ENCODE measurements around the gene TNS3. TPM values are rescaled to one million over a fixed set of nuclear protein-coding genes. Genes with fewer than 3 reads are reported as not detected.

TNS3 gene
- total RNA-seq, 5 donors from 2014 or later (not counting 1 experiment from before 2014, with no cell fraction given): 0.58 to 3.7 (median 2.0) TPM

- no peaks in the 10 kb centered on the region for H3K36me3 ChIP-seq (ENCODE audit: control insufficient read depth in 2 of 2, extremely low read depth in 1 of 2, insufficient read depth in 1 of 2, low read length in 1 of 2)
- H3K4me3 Mint-ChIP-seq: no peak overlapping the region
- H3K4me3 ChIP-seq (ENCODE audit: control insufficient read depth in 1 of 2, extremely low read depth in 1 of 2, low read length in 1 of 2): no peak overlapping the region
- peaks cover 10 to 19% of the 10 kb centered on the region in 2 donors for H3K27me3 Mint-ChIP-seq
- H3K36me3 Mint-ChIP-seq: no peaks in the 10 kb centered on the region
- no peak overlapping the region for H3K27ac Mint-ChIP-seq
- H3K4me1 Mint-ChIP-seq: peaks cover 3 to 11% (median 10%) of the 10 kb centered on the region in 3 donors
- ChIA-PET CTCF (interaction anchor here in 1 of 2 donors (0.6 kb wide), 1 partner anchor 565 kb away, joined by 3 read pairs; no protein-coding TSS in a partner anchor), POLR2A (interaction anchor here in 1 of 2 donors (0.5 kb wide), 1 partner anchor 550 kb away, joined by 4 read pairs; no protein-coding TSS in a partner anchor)
- H3K27ac ChIP-seq (ENCODE audit: low read length): no peak overlapping the region
- H3K4me1 ChIP-seq (ENCODE audit: control insufficient read depth in 1 of 2, extremely low read depth in 1 of 2, insufficient read depth in 2 of 2, low read length in 2 of 2): peaks cover 3 to 5% of the 10 kb centered on the region in 2 experiments
- H3K9me3 Mint-ChIP-seq: peaks cover 0 to 5% (median 0%) of the 10 kb centered on the region in 3 donors
- 67% methylated on average over 1 of the region's 2 CpGs for WGBS (ENCODE audit: insufficient coverage)
- DNase-seq (no peak), ATAC-seq (replicated peaks in 1 of 4) (no peak)
- H3K9me3 ChIP-seq: no peaks in the 10 kb centered on the region
- peaks cover 0 to 15% of the 10 kb centered on the region in 2 experiments for H3K27me3 ChIP-seq (replicated peaks in 1 of 2; ENCODE audit: control insufficient read depth in 2 of 2, extremely low read depth in 1 of 2, insufficient read depth in 2 of 2, low read length in 1 of 2)
Measured at GRCh38 chr7:47259682-47260081, 322.2 kb downstream of the TNS3 start.

DNA sequence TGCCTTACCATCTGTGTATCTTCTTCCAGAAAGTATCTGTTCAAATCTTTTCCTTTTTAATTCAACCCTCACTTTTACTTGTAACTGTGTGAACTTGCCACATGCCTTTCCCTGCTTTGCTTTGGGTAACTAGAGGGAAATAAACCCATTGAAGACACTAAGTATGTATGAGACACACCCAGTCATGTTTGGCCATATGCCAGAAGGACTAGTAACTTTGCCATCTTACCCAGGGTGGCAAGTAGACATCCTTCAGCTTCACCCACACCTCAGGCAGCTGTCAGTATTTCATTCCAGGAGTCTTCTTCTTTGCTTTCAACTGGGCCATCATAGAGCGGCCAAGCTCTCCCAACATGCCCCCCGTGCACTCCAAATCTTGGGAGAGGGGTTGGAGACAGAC is 323.1 kb downstream of the TNS3 start:
- H3K4me1 ChIP-seq (ENCODE audit: control insufficient read depth in 1 of 2, extremely low read depth in 1 of 2, insufficient read depth in 2 of 2, low read length in 2 of 2): peaks cover 4 to 13% of the 10 kb centered on the region in 2 experiments
- no peak overlapping the region for H3K27ac Mint-ChIP-seq
- CTCF ChIA-PET: no interaction called here
- DNase-seq: no peak
- no peaks in the 10 kb centered on the region for H3K9me3 ChIP-seq
- POLR2A ChIA-PET: no interaction called here
- no peaks in the 10 kb centered on the region for H3K36me3 ChIP-seq (ENCODE audit: control insufficient read depth in 2 of 2, extremely low read depth in 1 of 2, insufficient read depth in 1 of 2, low read length in 1 of 2)
- H3K9me3 Mint-ChIP-seq: peaks cover 0 to 5% (median 0%) of the 10 kb centered on the region in 3 donors
- H3K27ac ChIP-seq (ENCODE audit: low read length): no peak overlapping the region
- peaks cover 10 to 23% of the 10 kb centered on the region in 2 donors for H3K27me3 Mint-ChIP-seq
- no peak overlapping the region for H3K4me3 Mint-ChIP-seq
- H3K4me3 ChIP-seq (ENCODE audit: control insufficient read depth in 1 of 2, extremely low read depth in 1 of 2, low read length in 1 of 2): no peak overlapping the region
- no peaks in the 10 kb centered on the region for H3K36me3 Mint-ChIP-seq
- WGBS (ENCODE audit: insufficient coverage): no CpG with 5 or more reads among the region's 2 CpGs
- no peak for ATAC-seq (replicated peaks in 1 of 4)
- H3K4me1 Mint-ChIP-seq: peaks cover 7 to 14% (median 12%) of the 10 kb centered on the region in 3 donors
- H3K27me3 ChIP-seq (replicated peaks in 1 of 2; ENCODE audit: control insufficient read depth in 2 of 2, extremely low read depth in 1 of 2, insufficient read depth in 2 of 2, low read length in 1 of 2): peaks cover 0 to 20% of the 10 kb centered on the region in 2 experiments

GRCh38 chr7:47256016-47256415 is 325.9 kb downstream of the TNS3 start:
- H3K27me3 ChIP-seq (replicated peaks in 1 of 2; ENCODE audit: control insufficient read depth in 2 of 2, extremely low read depth in 1 of 2, insufficient read depth in 2 of 2, low read length in 1 of 2): peaks cover 0 to 25% of the 10 kb centered on the region in 2 experiments
- Mint-ChIP-seq H3K36me3 (no peaks in the 10 kb centered on the region), H3K4me3 (no peak overlapping the region), H3K4me1 (peaks cover 8 to 20% (median 12%) of the 10 kb centered on the region in 3 donors), H3K27me3 (peaks cover 12 to 30% of the 10 kb centered on the region in 2 donors), H3K9me3 (peaks cover 0 to 5% (median 4%) of the 10 kb centered on the region in 3 donors), H3K27ac (no peak overlapping the region)
- 100% methylated on average over 1 of the region's 4 CpGs for WGBS (ENCODE audit: insufficient coverage)
- CTCF ChIA-PET: interaction anchor here in 1 of 2 donors (0.6 to 1.3 kb wide), 2 partner anchors 10 to 21 kb away, joined by 3 to 4 read pairs; no protein-coding TSS in a partner anchor
- no peak overlapping the region for H3K4me3 ChIP-seq (ENCODE audit: control insufficient read depth in 1 of 2, extremely low read depth in 1 of 2, low read length in 1 of 2)
- H3K36me3 ChIP-seq (ENCODE audit: control insufficient read depth in 2 of 2, extremely low read depth in 1 of 2, insufficient read depth in 1 of 2, low read length in 1 of 2): no peaks in the 10 kb centered on the region
- no peak overlapping the region for H3K27ac ChIP-seq (ENCODE audit: low read length)
- DNase-seq (no peak), ATAC-seq (replicated peaks in 1 of 4) (no peak)
- POLR2A ChIA-PET: no interaction called here
- H3K4me1 ChIP-seq (ENCODE audit: control insufficient read depth in 1 of 2, extremely low read depth in 1 of 2, insufficient read depth in 2 of 2, low read length in 2 of 2): peaks cover 4 to 17% of the 10 kb centered on the region in 2 experiments
- no peaks in the 10 kb centered on the region for H3K9me3 ChIP-seq

DNA sequence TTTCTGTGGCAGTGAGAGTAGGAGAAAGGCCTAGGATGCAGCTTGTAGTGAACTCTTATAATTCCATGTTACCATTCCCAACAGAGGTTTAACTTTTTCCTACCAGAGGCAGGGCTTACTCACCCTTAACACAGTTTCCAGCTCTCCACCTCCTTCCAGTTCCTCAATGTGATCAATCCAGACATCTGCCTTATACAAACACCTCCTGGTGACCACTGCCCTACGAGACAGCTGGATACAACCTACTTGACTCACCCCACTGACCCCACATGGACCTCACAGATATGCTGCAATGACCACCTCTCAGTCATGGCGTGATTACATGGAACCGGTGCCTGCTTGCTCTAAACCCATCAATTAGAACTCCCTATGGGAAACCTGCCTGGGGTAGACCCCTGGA is 326.5 kb downstream of the TNS3 start:
- POLR2A ChIA-PET: no interaction called here
- 61% methylated on average over 2 of the region's 3 CpGs for WGBS (ENCODE audit: insufficient coverage)
- Mint-ChIP-seq H3K4me3 (peak overlapping the region in 1 of 3 donors; percentile 69), H3K36me3 (no peaks in the 10 kb centered on the region), H3K4me1 (peaks cover 8 to 20% (median 12%) of the 10 kb centered on the region in 3 donors), H3K27me3 (peaks cover 11 to 30% of the 10 kb centered on the region in 2 donors), H3K9me3 (peaks cover 0 to 4% (median 4%) of the 10 kb centered on the region in 3 donors), H3K27ac (no peak overlapping the region)
- ATAC-seq (replicated peaks in 1 of 4): no peak
- no peaks in the 10 kb centered on the region for H3K9me3 ChIP-seq
- no peak overlapping the region for H3K27ac ChIP-seq (ENCODE audit: low read length)
- DNase-seq: no peak
- peaks cover 4 to 17% of the 10 kb centered on the region in 2 experiments for H3K4me1 ChIP-seq (ENCODE audit: control insufficient read depth in 1 of 2, extremely low read depth in 1 of 2, insufficient read depth in 2 of 2, low read length in 2 of 2)
- no peaks in the 10 kb centered on the region for H3K36me3 ChIP-seq (ENCODE audit: control insufficient read depth in 2 of 2, extremely low read depth in 1 of 2, insufficient read depth in 1 of 2, low read length in 1 of 2)
- H3K27me3 ChIP-seq (replicated peaks in 1 of 2; ENCODE audit: control insufficient read depth in 2 of 2, extremely low read depth in 1 of 2, insufficient read depth in 2 of 2, low read length in 1 of 2): peaks cover 0 to 25% of the 10 kb centered on the region in 2 experiments
- CTCF ChIA-PET: interaction anchor here in 1 of 2 donors (0.6 to 1.3 kb wide), 2 partner anchors 11 to 21 kb away, joined by 3 to 4 read pairs; no protein-coding TSS in a partner anchor
- no peak overlapping the region for H3K4me3 ChIP-seq (ENCODE audit: control insufficient read depth in 1 of 2, extremely low read depth in 1 of 2, low read length in 1 of 2)

DNA sequence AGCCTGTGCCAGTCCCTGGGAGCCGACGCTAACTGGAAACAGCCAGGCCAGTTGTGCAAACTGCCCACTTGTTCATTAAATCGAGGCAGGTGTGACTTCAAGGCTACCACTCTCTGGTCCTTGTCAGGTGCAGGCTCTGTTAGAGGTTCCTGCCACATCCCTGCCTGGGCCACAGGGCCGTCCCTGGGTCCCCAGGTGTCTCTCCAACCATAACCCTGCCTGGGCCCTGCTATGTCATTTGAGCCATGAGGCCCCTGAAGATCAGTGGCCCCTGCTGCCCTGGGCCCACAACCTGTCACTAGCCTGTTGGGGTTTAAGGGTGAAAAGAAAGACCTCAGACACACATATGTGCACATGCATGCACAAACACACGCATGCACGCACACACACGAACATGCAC is 326.9 kb downstream of the TNS3 start:
- peaks cover 8 to 30% of the 10 kb centered on the region in 2 donors for H3K27me3 Mint-ChIP-seq
- Histone ChIP-seq H3K4me3 (ENCODE audit: control insufficient read depth in 1 of 2, extremely low read depth in 1 of 2, low read length in 1 of 2) (no peak overlapping the region), H3K27ac (ENCODE audit: low read length) (no peak overlapping the region), H3K27me3 (replicated peaks in 1 of 2; ENCODE audit: control insufficient read depth in 2 of 2, extremely low read depth in 1 of 2, insufficient read depth in 2 of 2, low read length in 1 of 2) (peaks cover 0 to 25% of the 10 kb centered on the region in 2 experiments), H3K36me3 (ENCODE audit: control insufficient read depth in 2 of 2, extremely low read depth in 1 of 2, insufficient read depth in 1 of 2, low read length in 1 of 2) (no peaks in the 10 kb centered on the region), H3K4me1 (ENCODE audit: control insufficient read depth in 1 of 2, extremely low read depth in 1 of 2, insufficient read depth in 2 of 2, low read length in 2 of 2) (peaks cover 4 to 17% of the 10 kb centered on the region in 2 experiments), H3K9me3 (no peaks in the 10 kb centered on the region)
- no peaks in the 10 kb centered on the region for H3K36me3 Mint-ChIP-seq
- ChIA-PET POLR2A (no interaction called here), CTCF (interaction anchor here in 1 of 2 donors (1.3 kb wide), 1 partner anchor 11 kb away, joined by 3 read pairs; no protein-coding TSS in a partner anchor)
- H3K4me3 Mint-ChIP-seq: peak overlapping the region in 1 of 3 donors; percentile 69
- H3K27ac Mint-ChIP-seq: no peak overlapping the region
- WGBS (ENCODE audit: insufficient coverage): 76% methylated on average over 4 of the region's 7 CpGs
- ATAC-seq (replicated peaks in 1 of 4): no peak
- H3K4me1 Mint-ChIP-seq: peaks cover 8 to 20% (median 12%) of the 10 kb centered on the region in 3 donors
- no peak for DNase-seq
- peaks cover 0 to 4% (median 0%) of the 10 kb centered on the region in 3 donors for H3K9me3 Mint-ChIP-seq

- Mint-ChIP-seq H3K9me3 (peaks cover 0 to 8% (median 4%) of the 10 kb centered on the region in 3 donors), H3K36me3 (no peaks in the 10 kb centered on the region), H3K27me3 (peaks cover 8 to 30% of the 10 kb centered on the region in 2 donors), H3K27ac (no peak overlapping the region), H3K4me1 (peaks cover 8 to 20% (median 12%) of the 10 kb centered on the region in 3 donors), H3K4me3 (peak overlapping the region; percentile 44 to 69 (median 49))
- 3% methylated on average over 54 of the region's 64 CpGs for WGBS (ENCODE audit: insufficient coverage)
- Histone ChIP-seq H3K27me3 (replicated peaks in 1 of 2; ENCODE audit: control insufficient read depth in 2 of 2, extremely low read depth in 1 of 2, insufficient read depth in 2 of 2, low read length in 1 of 2) (peaks cover 0 to 25% of the 10 kb centered on the region in 2 experiments), H3K36me3 (ENCODE audit: control insufficient read depth in 2 of 2, extremely low read depth in 1 of 2, insufficient read depth in 1 of 2, low read length in 1 of 2) (no peaks in the 10 kb centered on the region), H3K4me3 (ENCODE audit: control insufficient read depth in 1 of 2, extremely low read depth in 1 of 2, low read length in 1 of 2) (peak overlapping the region; percentile 20 to 40), H3K9me3 (no peaks in the 10 kb centered on the region), H3K27ac (ENCODE audit: low read length) (no peak overlapping the region), H3K4me1 (ENCODE audit: control insufficient read depth in 1 of 2, extremely low read depth in 1 of 2, insufficient read depth in 2 of 2, low read length in 2 of 2) (peaks cover 4 to 17% of the 10 kb centered on the region in 2 experiments)
- DNase-seq: peak in 26 of 35 experiments; percentile 3 to 51 (median 24)
- CTCF ChIA-PET: interaction anchor here in 1 of 2 donors (1.0 kb wide), 1 partner anchor 10 kb away, joined by 3 read pairs; no protein-coding TSS in a partner anchor
- POLR2A ChIA-PET: no interaction called here
- peak; percentile 53 to 74 (median 71) for ATAC-seq (replicated peaks in 1 of 4)
Measured at GRCh38 chr7:47254081-47254977, 327.6 kb downstream of the TNS3 start.
